ENCODE data around the gene AGAP9.
"Not testable (repeated sequence)": the region's sequence is repeated elsewhere in the genome, so short reads cannot be mapped to it uniquely, and the experiment has no call there.

DNA sequence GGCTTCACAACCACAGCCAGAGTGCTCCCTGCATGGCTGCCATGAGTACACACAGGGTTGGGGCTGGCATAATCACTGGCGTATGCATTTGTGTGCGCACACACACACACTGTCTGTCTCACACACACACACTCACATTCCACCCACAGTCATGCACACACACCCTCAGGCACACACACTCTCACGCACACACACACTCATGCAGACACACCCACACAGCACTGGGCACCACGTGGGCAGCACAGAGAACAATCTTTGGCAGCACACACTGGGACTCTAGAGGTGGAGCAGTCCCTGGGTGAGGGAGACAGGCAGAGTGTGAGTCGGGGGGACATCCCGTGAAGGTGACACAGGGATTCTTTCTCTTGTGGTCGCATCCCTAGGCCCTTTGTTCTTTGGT lies 49.9 kb downstream of the AGAP9 start:
- TF ChIP-seq MEF2A (IDR thresholded peaks at IDR 0.05; ENCODE audit: control insufficient read depth, low read depth, low read length); ESRRA (IDR thresholded peaks at IDR 0.05; ENCODE audit: borderline replicate concordance, low read depth); ZBTB26 (CRISPR knock-in tag; IDR thresholded peaks at IDR 0.05); ZNF3 (CRISPR knock-in tag; IDR thresholded peaks at IDR 0.05); E2F3 (CRISPR knock-in tag; IDR thresholded peaks at IDR 0.05); TRIM25 (IDR thresholded peaks at IDR 0.05; ENCODE audit: borderline replicate concordance); MYC (IDR thresholded peaks at IDR 0.05; ENCODE audit: low read depth, low read length); MYC (CRISPR knock-in tag; IDR thresholded peaks at IDR 0.05; ENCODE audit: borderline replicate concordance, low read depth); FOXJ3 (CRISPR knock-in tag; IDR thresholded peaks at IDR 0.05); STAT5B (CRISPR knock-in tag; IDR thresholded peaks at IDR 0.05): not testable (repeated sequence)
- TF ChIP-seq, protein P1, sequence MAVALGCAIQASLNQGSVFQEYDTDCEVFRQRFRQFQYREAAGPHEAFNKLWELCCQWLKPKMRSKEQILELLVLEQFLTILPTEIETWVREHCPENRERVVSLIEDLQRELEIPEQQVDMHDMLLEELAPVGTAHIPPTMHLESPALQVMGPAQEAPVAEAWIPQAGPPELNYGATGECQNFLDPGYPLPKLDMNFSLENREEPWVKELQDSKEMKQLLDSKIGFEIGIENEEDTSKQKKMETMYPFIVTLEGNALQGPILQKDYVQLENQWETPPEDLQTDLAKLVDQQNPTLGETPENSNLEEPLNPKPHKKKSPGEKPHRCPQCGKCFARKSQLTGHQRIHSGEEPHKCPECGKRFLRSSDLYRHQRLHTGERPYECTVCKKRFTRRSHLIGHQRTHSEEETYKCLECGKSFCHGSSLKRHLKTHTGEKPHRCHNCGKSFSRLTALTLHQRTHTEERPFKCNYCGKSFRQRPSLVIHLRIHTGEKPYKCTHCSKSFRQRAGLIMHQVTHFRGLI (CRISPR knock-in tag; IDR thresholded peaks at IDR 0.05) = not testable (repeated sequence)
- TF ChIP-seq, protein P2, sequence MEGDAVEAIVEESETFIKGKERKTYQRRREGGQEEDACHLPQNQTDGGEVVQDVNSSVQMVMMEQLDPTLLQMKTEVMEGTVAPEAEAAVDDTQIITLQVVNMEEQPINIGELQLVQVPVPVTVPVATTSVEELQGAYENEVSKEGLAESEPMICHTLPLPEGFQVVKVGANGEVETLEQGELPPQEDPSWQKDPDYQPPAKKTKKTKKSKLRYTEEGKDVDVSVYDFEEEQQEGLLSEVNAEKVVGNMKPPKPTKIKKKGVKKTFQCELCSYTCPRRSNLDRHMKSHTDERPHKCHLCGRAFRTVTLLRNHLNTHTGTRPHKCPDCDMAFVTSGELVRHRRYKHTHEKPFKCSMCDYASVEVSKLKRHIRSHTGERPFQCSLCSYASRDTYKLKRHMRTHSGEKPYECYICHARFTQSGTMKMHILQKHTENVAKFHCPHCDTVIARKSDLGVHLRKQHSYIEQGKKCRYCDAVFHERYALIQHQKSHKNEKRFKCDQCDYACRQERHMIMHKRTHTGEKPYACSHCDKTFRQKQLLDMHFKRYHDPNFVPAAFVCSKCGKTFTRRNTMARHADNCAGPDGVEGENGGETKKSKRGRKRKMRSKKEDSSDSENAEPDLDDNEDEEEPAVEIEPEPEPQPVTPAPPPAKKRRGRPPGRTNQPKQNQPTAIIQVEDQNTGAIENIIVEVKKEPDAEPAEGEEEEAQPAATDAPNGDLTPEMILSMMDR (IDR thresholded peaks at IDR 0.05 in 2 of 3, conservative IDR thresholded peaks at IDR 0.05 in 1 of 3; ENCODE audit: insufficient read depth in 2 of 3, low read depth in 1 of 3, low read length in 3 of 3) = not testable (repeated sequence)

All from K562 (cell line).